ENCODE data around the gene PGS1. TPM values are rescaled to one million over a fixed set of nuclear protein-coding genes. Genes with fewer than 3 reads are reported as not detected.

The PGS1 gene
- total and polyA plus RNA-seq, 10 of the 15 experiments (the other 5 are each of a cell fraction or from before 2014, with no cell fraction given) = 1.3 to 37.6 (median 27.4) TPM

- POLR2A ChIA-PET = no interaction called here
- Histone ChIP-seq H3K4me2 (ENCODE audit: control insufficient read depth, insufficient read depth) (no peak overlapping the region), H3K27ac (ENCODE audit: control insufficient read depth, insufficient read depth) (no peak overlapping the region), H2AFZ (ENCODE audit: control insufficient read depth, low read depth, low read length) (no peak overlapping the region), H3K9me3 (replicated peaks; ENCODE audit: control insufficient read depth, insufficient read depth, low read length) (no peaks in the 10 kb centered on the region), H3K4me1 (ENCODE audit: control insufficient read depth, insufficient read depth, low read length) (no peaks in the 10 kb centered on the region), H3K79me2 (ENCODE audit: control insufficient read depth, insufficient read depth, low read length) (no peaks in the 10 kb centered on the region), H3K27me3 (replicated peaks in 1 of 2; ENCODE audit: control insufficient read depth in 2 of 2, insufficient read depth in 2 of 2, low read length in 1 of 2) (no peaks in the 10 kb centered on the region), H3K4me3 (no peak overlapping the region), H3K9ac (ENCODE audit: control insufficient read depth, insufficient read depth, low read length) (no peak overlapping the region), H3K36me3 (ENCODE audit: control insufficient read depth in 2 of 2, insufficient read depth in 2 of 2, low read length in 1 of 2) (peaks cover 23 to 25% of the 10 kb centered on the region in 2 experiments), H4K20me1 (ENCODE audit: control insufficient read depth, insufficient read depth) (no peaks in the 10 kb centered on the region; the same call in 1 of the 2 replicates)
- BruUV-seq (replicated peaks) = no TSS peak
- DNase-seq (ENCODE audit: low read depth, low spot score) (no peak), ATAC-seq (no peak), FAIRE-seq (no peak)
- intact Hi-C loops (cut with micrococcal nuclease; ENCODE audit: unreplicated experiment) (loop anchor here (10.0 kb wide), 1 partner anchor 342 kb away; no protein-coding TSS in a partner anchor), in situ Hi-C loops (cut with MboI) (no loop called here)
- WGBS (ENCODE audit: insufficient coverage, insufficient replicate concordance, low lambda C conversion rate, missing lambda C conversion rate) = 93% methylated on average over 11 of the region's 11 CpGs
- CTCF ChIA-PET = no interaction called here
- SMC1A ChIA-PET (ENCODE audit: uncharacterized antibody, unreplicated experiment) = interaction anchor here (0.7 kb wide), 1 partner anchor 54 kb away, joined by 3 read pairs; no protein-coding TSS in a partner anchor
- RAD21 ChIA-PET (ENCODE audit: unreplicated experiment) = no interaction called here
- TF ChIP-seq RELB (IDR thresholded peaks at IDR 0.05; ENCODE audit: low read depth) = no peak
- no peak for TF ChIP-seq CBX3 (IDR thresholded peaks at IDR 0.05; ENCODE audit: borderline replicate concordance, low read depth)
- no peak for TF ChIP-seq POLR2AphosphoS5 (IDR thresholded peaks at IDR 0.05; ENCODE audit: low read length)
- TF ChIP-seq ZNF217 (IDR thresholded peaks at IDR 0.05) = no peak
- no peak for TF ChIP-seq SMARCA5 (IDR thresholded peaks at IDR 0.05)
- TF ChIP-seq WRNIP1 (IDR thresholded peaks at IDR 0.05; ENCODE audit: borderline replicate concordance, low read depth, low read length) = no peak
- no peak for TF ChIP-seq FOS (IDR thresholded peaks at IDR 0.05; ENCODE audit: borderline replicate concordance, extremely low read depth, insufficient read length)
- no peak for TF ChIP-seq MTA2 (IDR thresholded peaks at IDR 0.05; ENCODE audit: low read depth)
- TF ChIP-seq SMC3 (IDR thresholded peaks at IDR 0.05; ENCODE audit: borderline replicate concordance, low read length) = no peak
Measured at GRCh38 chr17:78427140-78427539, 48.7 kb downstream of the PGS1 start.
